Neuron (in vitro differentiated cells): ENCODE measurements around the gene TIMM44.

ENCODE experiments used
- H2AFZ ChIP-seq: one replicate; pipeline ENCODE4 v1.6.1; 2013; ENCODE audit warnings: low read depth, mild to moderate bottlenecking, inconsistent platforms, low read length, moderate library complexity
- H3K27me3 ChIP-seq: one replicate; pipeline ENCODE4 v1.6.1; 2013; ENCODE audit warnings: low read length; ENCODE audit not compliant: insufficient read depth
- H3K36me3 ChIP-seq: one replicate; pipeline ENCODE4 v1.6.1; 2013; ENCODE audit warnings: low read length; ENCODE audit not compliant: insufficient read depth
- H3K4me1 ChIP-seq: one replicate; pipeline ENCODE4 v1.6.1; 2013; ENCODE audit warnings: low read length; ENCODE audit not compliant: insufficient read depth
- H3K4me3 ChIP-seq: 2 replicates; pipeline ENCODE4 v1.5.1; 2013; ENCODE audit warnings: mild to moderate bottlenecking, low read length, moderate library complexity
- H3K9me3 ChIP-seq: one replicate; pipeline ENCODE4 v1.6.1; 2013; ENCODE audit warnings: low read length

Gene TIMM44

GRCh38 chr19:7908078-7908699, 35.3 kb downstream of the TIMM44 start:
- H2AFZ ChIP-seq, result no peak overlapping the region
- H3K9me3 ChIP-seq, result no peaks in the 10 kb centered on the region
- peaks cover 14% of the 10 kb centered on the region for H3K4me1 ChIP-seq
- peaks cover 35% of the 10 kb centered on the region for H3K36me3 ChIP-seq
- no peaks in the 10 kb centered on the region for H3K27me3 ChIP-seq
- no peak overlapping the region for H3K4me3 ChIP-seq

- Histone ChIP-seq H3K9me3 (no peaks in the 10 kb centered on the region), H3K36me3 (peaks cover 32% of the 10 kb centered on the region), H3K27me3 (no peaks in the 10 kb centered on the region), H3K4me3 (no peak overlapping the region), H3K4me1 (peaks cover 20% of the 10 kb centered on the region), H2AFZ (no peak overlapping the region)
Measured at GRCh38 chr19:7907544-7907943, 35.9 kb downstream of the TIMM44 start.

GRCh38 chr19:7907122-7907521, 36.3 kb downstream of the TIMM44 start:
- no peaks in the 10 kb centered on the region for H3K9me3 ChIP-seq
- no peak overlapping the region for H2AFZ ChIP-seq
- no peak overlapping the region for H3K4me3 ChIP-seq
- no peaks in the 10 kb centered on the region for H3K27me3 ChIP-seq
- peaks cover 20% of the 10 kb centered on the region for H3K4me1 ChIP-seq
- H3K36me3 ChIP-seq, result peaks cover 29% of the 10 kb centered on the region

GRCh38 chr19:7905859-7906258, 37.6 kb downstream of the TIMM44 start:
- Histone ChIP-seq H3K4me1 (peaks cover 20% of the 10 kb centered on the region), H3K36me3 (peaks cover 17% of the 10 kb centered on the region), H3K4me3 (no peak overlapping the region), H2AFZ (no peak overlapping the region), H3K27me3 (no peaks in the 10 kb centered on the region), H3K9me3 (no peaks in the 10 kb centered on the region)

GRCh38 chr19:7905268-7905667, 38.2 kb downstream of the TIMM44 start:
- Histone ChIP-seq H3K4me1 (peaks cover 20% of the 10 kb centered on the region), H3K9me3 (peaks cover under 1% of the 10 kb centered on the region), H3K36me3 (peaks cover 12% of the 10 kb centered on the region), H3K4me3 (peak overlapping the region; percentile 71), H2AFZ (no peak overlapping the region), H3K27me3 (no peaks in the 10 kb centered on the region)

GRCh38 chr19:7904074-7905020, 39.1 kb downstream of the TIMM44 start:
- Histone ChIP-seq H3K9me3 (peaks cover 3% of the 10 kb centered on the region), H3K4me1 (peaks cover 20% of the 10 kb centered on the region), H3K4me3 (peak overlapping the region; percentile 71), H3K36me3 (peaks cover 6% of the 10 kb centered on the region), H2AFZ (no peak overlapping the region), H3K27me3 (no peaks in the 10 kb centered on the region)

- peaks cover 2% of the 10 kb centered on the region for H3K36me3 ChIP-seq
- peaks cover 20% of the 10 kb centered on the region for H3K4me1 ChIP-seq
- no peaks in the 10 kb centered on the region for H3K27me3 ChIP-seq
- peak within 1 kb of the TSS; percentile 71 for H3K4me3 ChIP-seq
- H2AFZ ChIP-seq, result no peak within 1 kb of the TSS
- H3K9me3 ChIP-seq, result peaks cover 3% of the 10 kb centered on the region
Measured at GRCh38 chr19:7903244-7904073, 40.0 kb downstream of the TIMM44 start, which contains the start of gene MAP2K7. MAP2K7 (plus strand) TSS chr19:7903877; CDS start chr19:7903945, 68 bp downstream.

GRCh38 chr19:7902796-7903243, 40.6 kb downstream of the TIMM44 start:
- H3K36me3 ChIP-seq, result peaks cover 2% of the 10 kb centered on the region
- peaks cover 3% of the 10 kb centered on the region for H3K9me3 ChIP-seq
- peaks cover 20% of the 10 kb centered on the region for H3K4me1 ChIP-seq
- H2AFZ ChIP-seq, result no peak overlapping the region
- no peaks in the 10 kb centered on the region for H3K27me3 ChIP-seq
- peak overlapping the region; percentile 55 for H3K4me3 ChIP-seq

GRCh38 chr19:7901337-7901736, 42.1 kb downstream of the TIMM44 start:
- Histone ChIP-seq H2AFZ (no peak overlapping the region), H3K9me3 (peaks cover 3% of the 10 kb centered on the region), H3K27me3 (no peaks in the 10 kb centered on the region), H3K36me3 (peaks cover 2% of the 10 kb centered on the region), H3K4me1 (peaks cover 20% of the 10 kb centered on the region), H3K4me3 (no peak overlapping the region)

- no peak overlapping the region for H3K4me3 ChIP-seq
- no peaks in the 10 kb centered on the region for H3K27me3 ChIP-seq
- peaks cover 20% of the 10 kb centered on the region for H3K4me1 ChIP-seq
- H3K36me3 ChIP-seq, result peaks cover 2% of the 10 kb centered on the region
- H3K9me3 ChIP-seq, result peaks cover 3% of the 10 kb centered on the region
- no peak overlapping the region for H2AFZ ChIP-seq
Measured at GRCh38 chr19:7900931-7901330, 42.5 kb downstream of the TIMM44 start.

- H3K27me3 ChIP-seq, result no peaks in the 10 kb centered on the region
- H3K4me1 ChIP-seq, result peaks cover 16% of the 10 kb centered on the region
- no peak overlapping the region for H2AFZ ChIP-seq
- H3K9me3 ChIP-seq, result peaks cover 3% of the 10 kb centered on the region
- H3K4me3 ChIP-seq, result no peak overlapping the region
- no peaks in the 10 kb centered on the region for H3K36me3 ChIP-seq
Measured at GRCh38 chr19:7900401-7900870, 43.0 kb downstream of the TIMM44 start.

GRCh38 chr19:7899751-7900378, 43.6 kb downstream of the TIMM44 start:
- no peaks in the 10 kb centered on the region for H3K36me3 ChIP-seq
- peaks cover 11% of the 10 kb centered on the region for H3K4me1 ChIP-seq
- no peak overlapping the region for H3K4me3 ChIP-seq
- no peak overlapping the region for H2AFZ ChIP-seq
- H3K27me3 ChIP-seq, result no peaks in the 10 kb centered on the region
- peaks cover 3% of the 10 kb centered on the region for H3K9me3 ChIP-seq
